Colon (tissue), 2 donors: ENCODE results near the gene EWSR1.

Source experiments
- FAIRE-seq: peaks from 2 replicates; lab custom pipeline; 2012; peaks lifted over from hg19 to GRCh38; lab: Jason Lieb, UNC
- donor health status: control.
- donor health status: control.

Gene EWSR1

DNA sequence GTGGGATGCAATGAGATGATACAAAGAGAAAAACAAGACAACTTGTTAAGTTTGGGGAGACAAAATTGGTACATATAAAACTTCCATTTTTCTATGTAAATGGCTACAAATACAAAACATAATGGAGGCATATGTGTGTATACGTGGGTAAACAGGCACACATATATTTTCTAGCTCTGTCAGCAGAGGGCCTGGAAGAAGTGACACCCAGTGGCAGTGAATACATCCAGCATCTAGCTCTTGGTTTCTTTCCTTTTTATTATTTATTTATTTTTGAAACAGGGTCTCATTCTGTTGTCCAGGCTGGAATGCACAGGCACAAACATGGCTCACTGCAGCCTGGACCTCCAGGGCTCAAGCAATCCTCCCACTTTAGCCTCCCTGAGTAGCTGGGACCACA is 52.5 kb downstream of the EWSR1 start:
- no peak for FAIRE-seq

DNA sequence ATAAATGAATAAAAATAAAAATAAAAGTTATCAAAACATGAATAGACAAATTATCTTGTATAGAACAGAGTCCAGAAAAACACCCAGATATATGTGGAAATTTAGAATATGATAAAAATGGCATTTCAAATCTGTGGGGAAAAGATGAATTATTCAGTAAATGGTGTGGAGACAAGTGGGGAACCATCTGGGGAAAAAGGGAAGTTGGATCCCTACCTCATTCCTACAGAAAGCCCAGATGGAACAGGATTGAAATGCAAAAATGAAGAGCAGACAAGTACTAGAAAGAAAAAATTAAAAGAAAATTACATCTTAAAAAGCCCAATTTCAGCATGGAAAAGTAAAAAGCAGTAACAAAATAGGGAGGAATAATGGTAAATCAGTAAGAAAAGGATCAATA is 55.6 kb downstream of the EWSR1 start:
- FAIRE-seq: no peak

DNA sequence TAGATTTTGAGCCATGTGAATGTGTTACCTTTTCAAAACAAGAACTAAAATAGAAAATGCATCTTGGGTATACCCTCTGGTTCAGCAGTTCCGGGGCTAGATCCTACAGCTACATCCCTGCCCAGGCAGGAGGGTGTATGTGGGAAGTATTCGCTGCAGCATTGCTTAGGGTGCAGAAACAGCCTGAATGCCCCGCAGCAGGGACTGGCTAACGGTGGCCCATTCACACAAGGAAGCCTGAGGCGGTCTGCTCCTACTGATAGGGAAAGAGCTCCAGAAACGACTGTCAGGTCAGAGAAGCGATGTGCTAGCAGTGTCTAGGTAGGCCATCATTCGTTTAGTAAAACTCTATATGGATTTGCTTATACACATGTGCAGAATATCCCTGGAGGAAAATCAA is 57.3 kb downstream of the EWSR1 start:
- no peak for FAIRE-seq

- FAIRE-seq: no peak
These were observed 57.8 kb downstream of the EWSR1 start for GRCh38 chr22:29325785-29326315.

DNA sequence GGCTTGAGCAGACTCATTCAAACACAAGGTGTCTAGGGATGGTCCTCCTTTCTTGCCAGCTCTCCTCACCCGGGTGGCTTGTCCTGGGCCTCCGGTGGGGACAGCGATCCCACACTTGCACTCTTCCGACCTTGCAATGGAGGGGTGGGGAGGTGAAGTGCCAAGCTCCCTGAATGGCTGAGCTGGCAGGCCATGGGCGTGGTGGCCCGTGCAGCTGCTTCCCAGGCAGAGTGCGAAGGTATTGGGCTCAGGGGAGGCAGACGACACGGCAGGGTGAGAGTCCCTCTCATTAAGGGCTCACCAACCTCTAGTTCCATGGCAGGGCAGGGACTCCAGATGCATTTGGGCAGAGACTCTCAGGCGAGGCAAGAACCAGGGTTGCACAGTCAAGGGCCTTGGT is 58.4 kb downstream of the EWSR1 start:
- FAIRE-seq: no peak

GRCh38 chr22:29327089-29327764 is 59.2 kb downstream of the EWSR1 start:
- FAIRE-seq: no peak

GRCh38 chr22:29328055-29328454 is 60.0 kb downstream of the EWSR1 start:
- no peak for FAIRE-seq

GRCh38 chr22:29328566-29329500 is 60.8 kb downstream of the EWSR1 start:
- FAIRE-seq: no peak

DNA sequence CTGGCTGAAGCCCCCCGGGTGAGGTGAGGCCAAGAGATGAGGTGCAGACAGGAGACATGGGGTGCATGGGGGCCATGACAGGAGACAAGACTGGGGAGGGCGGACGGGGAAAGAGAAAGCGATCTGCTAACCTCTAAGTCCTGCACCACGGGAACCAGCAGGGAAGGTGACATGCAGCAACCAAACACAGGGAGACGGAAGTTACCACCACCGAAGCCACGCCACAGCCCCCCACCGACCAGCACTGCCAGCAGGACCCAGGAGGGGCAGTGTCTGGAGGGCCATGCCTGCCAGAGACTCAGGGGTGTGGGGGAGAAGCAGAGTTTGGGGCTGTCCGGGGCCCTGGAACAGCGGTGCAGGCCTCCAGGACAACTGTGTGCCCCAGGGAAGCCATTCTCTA is 61.5 kb downstream of the EWSR1 start:
- no peak for FAIRE-seq

DNA sequence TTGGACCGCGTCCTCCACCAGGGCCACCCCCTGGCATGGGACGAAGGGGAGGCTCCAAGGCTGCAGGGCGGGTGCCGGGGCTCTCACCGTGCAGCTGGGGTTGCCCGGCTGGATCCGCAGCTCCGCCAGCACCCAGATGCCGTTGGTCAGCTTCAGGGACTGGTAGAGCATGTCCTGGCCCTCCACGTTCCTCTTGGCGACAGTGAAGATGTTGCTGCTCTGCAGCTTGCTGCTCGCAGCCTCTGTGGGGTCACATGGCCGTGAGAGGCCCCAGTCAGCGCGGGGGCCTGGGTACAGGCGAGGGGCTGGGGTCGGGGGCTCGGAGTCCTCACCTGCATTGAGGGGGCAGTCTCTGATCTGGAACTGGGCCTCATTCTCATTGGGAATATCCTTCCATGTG is 62.2 kb downstream of the EWSR1 start:
- FAIRE-seq: no peak

DNA sequence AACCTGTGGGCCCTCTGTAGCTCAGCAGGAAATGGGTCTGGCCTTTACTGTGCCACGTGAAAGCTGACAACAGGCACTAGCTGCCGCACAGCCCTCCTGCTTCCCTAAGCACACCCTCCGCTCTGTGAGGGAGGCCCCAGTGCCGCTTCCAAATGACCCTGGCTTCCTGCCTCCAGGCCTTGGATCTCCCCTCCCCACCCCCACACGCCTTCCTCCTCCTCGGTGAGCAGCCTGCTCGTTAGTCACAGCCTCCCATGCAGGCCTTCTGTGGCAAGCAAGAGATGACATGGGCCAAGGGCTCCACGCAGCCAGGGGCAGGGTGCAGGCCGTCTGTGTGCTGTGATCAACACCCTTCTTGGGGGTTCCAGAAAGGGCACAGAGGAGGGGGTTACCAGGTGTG is 62.7 kb downstream of the EWSR1 start:
- FAIRE-seq: no peak

GRCh38 chr22:29331213-29331612 is 63.1 kb downstream of the EWSR1 start:
- FAIRE-seq: no peak

- no peak for FAIRE-seq
These were observed 63.7 kb downstream of the EWSR1 start for GRCh38 chr22:29331658-29332300.

- no peak for FAIRE-seq
These were observed 64.9 kb downstream of the EWSR1 start for GRCh38 chr22:29332886-29333496.

DNA sequence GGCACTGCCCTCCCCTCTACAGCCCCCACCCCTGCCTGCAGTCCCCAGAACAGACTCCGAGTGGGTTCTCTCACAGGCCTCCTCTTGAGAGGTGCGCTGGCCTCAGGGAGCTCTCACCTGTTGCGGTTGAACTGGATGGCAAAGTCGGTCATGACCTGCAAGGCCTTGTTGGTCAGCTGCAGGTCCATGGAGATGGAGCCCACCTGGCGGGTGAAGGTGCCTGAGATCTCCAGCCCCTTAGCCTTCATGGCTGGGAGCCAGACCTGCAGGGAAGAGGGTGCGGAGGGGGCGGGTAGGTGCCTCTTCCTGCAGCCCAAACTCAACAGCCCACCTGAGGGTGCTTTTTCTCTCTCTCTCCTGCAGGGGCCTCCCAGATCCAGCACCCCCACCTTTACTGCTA is 66.1 kb downstream of the EWSR1 start:
- FAIRE-seq: no peak

- no peak for FAIRE-seq
These were observed 66.8 kb downstream of the EWSR1 start for GRCh38 chr22:29334696-29335344.

GRCh38 chr22:29335656-29336055 is 67.6 kb downstream of the EWSR1 start:
- no peak for FAIRE-seq

DNA sequence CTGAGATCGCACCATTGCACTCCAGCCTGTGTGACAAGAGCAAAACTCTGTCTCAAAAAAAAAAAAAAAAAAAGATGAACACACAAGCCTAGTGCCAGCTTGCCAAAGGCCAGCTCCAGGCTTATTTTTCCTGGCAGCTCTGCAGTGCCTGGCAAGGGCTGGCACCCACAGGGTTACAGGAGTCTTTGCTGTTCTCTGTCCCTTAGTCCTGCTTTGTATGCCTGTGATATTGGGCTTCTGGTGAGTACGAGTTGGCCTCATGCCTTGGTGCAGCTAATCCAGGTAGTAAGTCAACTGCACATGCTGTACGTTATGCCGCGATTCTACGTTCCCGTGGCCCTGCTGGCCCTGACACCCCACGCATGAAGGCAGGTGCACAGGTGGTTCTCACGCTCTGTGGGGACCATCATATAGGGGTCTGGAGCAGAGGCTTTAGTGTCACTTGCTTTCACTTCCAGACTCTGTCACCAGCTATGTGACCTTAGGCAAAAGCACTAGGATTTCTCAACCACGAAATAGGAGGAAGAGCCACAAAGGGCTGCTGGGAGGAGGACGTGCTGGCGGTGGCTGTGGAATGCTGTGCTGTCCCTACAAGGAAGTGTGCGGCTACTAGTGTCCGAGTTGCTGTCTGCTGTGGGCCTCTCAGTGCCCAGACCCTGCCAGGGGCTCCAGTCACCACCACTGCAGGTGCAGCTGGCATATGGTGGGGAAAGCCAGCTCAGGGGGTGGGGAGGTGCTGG is 68.9 kb downstream of the EWSR1 start:
- FAIRE-seq: no peak

- no peak for FAIRE-seq
These were observed 69.7 kb downstream of the EWSR1 start for GRCh38 chr22:29337631-29338284.

DNA sequence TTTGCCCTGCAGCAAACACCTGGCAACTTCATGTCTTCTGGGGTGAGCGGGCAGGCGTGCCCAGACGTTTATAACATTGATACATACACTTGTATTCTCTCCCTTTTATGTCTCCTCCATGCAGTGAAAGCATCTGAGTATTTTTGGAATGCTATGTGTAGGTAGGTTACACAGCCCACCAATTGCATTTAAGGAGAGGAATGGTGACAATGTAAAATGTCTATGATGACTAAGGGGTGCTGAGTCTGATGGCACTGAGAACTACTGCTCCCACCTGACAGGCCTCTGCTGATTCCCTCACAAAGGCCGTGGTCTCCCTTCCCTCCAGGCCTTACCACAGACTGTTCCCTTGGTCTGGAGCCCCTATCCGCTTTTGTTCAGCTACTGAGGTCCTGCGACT is 70.3 kb downstream of the EWSR1 start:
- no peak for FAIRE-seq
